H9 (cell line): ENCODE results near the gene DPH1. TPM values are rescaled to one million over a fixed set of nuclear protein-coding genes. Genes with fewer than 3 reads are reported as not detected.

Experiments
- DNase-seq: peaks from one replicate; pipeline ENCODE4 v3.0.0-alpha.2; 2017
- H2AFZ ChIP-seq: one replicate; pipeline ENCODE4 v1.6.1; 2013; ENCODE audit warnings: mild to moderate bottlenecking, low read length, control low read depth, moderate library complexity
- H2AK5ac ChIP-seq: 2 replicates; pipeline ENCODE4 v1.6.1; 2013; ENCODE audit warnings: low read length, control low read depth, mixed read lengths; ENCODE audit not compliant: insufficient read length
- H2BK120ac ChIP-seq: one replicate; pipeline ENCODE4 v1.6.1; 2013; ENCODE audit warnings: low read depth, mild to moderate bottlenecking, low read length, control low read depth, inconsistent platforms; ENCODE audit not compliant: poor library complexity, severe bottlenecking
- H2BK12ac ChIP-seq: 2 replicates; pipeline ENCODE4 v1.6.1; 2013; ENCODE audit warnings: low read length, control low read depth, mixed read lengths, low read depth; ENCODE audit not compliant: insufficient read length
- H2BK15ac ChIP-seq: 2 replicates; pipeline ENCODE4 v1.6.1; 2013; ENCODE audit warnings: low read depth, low read length, control low read depth
- H2BK20ac ChIP-seq: one replicate; pipeline ENCODE4 v1.6.1; 2013; ENCODE audit warnings: low read depth, mild to moderate bottlenecking, low read length, control low read depth, inconsistent platforms; ENCODE audit not compliant: poor library complexity, severe bottlenecking
- H2BK5ac ChIP-seq: 2 replicates; pipeline ENCODE4 v1.6.1; 2013; ENCODE audit warnings: low read length, control low read depth, mixed read lengths; ENCODE audit not compliant: insufficient read length
- H3K14ac ChIP-seq: 2 replicates; pipeline ENCODE4 v1.6.1; 2013; ENCODE audit warnings: low read length, control low read depth; ENCODE audit not compliant: insufficient read depth
- H3K18ac ChIP-seq: 2 replicates; pipeline ENCODE4 v1.6.1; 2013; ENCODE audit warnings: low read depth, mild to moderate bottlenecking, mixed read lengths, low read length, control low read depth; ENCODE audit not compliant: insufficient read length
- H3K23ac ChIP-seq: 2 replicates; pipeline ENCODE4 v1.6.1; 2013; ENCODE audit warnings: low read length, control low read depth, mixed read lengths, low read depth; ENCODE audit not compliant: insufficient read length
- H3K23me2 ChIP-seq: 2 replicates; pipeline ENCODE4 v1.6.1; 2013; ENCODE audit warnings: low read depth, mild to moderate bottlenecking, mixed read lengths, low read length, control low read depth; ENCODE audit not compliant: insufficient read length, poor library complexity, severe bottlenecking
- H3K27ac ChIP-seq: 2 replicates; pipeline ENCODE4 v1.5.1; 2013; ENCODE audit warnings: low read length, control low read depth, mixed read lengths, low read depth; ENCODE audit not compliant: insufficient read length
- H3K27me3 ChIP-seq: 2 replicates; pipeline ENCODE4 v1.6.1; 2013; ENCODE audit warnings: low read length, control low read depth, inconsistent platforms; ENCODE audit not compliant: insufficient read depth
- H3K4ac ChIP-seq: 2 replicates; pipeline ENCODE4 v1.6.1; 2013; ENCODE audit warnings: low read depth, mild to moderate bottlenecking, control low read depth, inconsistent platforms, low read length, moderate library complexity
- H3K4me1 ChIP-seq: 2 replicates; pipeline ENCODE4 v1.6.1; 2013; ENCODE audit warnings: low read length, control low read depth, inconsistent platforms; ENCODE audit not compliant: insufficient read depth
- H3K4me2 ChIP-seq: 2 replicates; pipeline ENCODE4 v1.6.1; 2013; ENCODE audit warnings: low read length, control low read depth, mixed read lengths; ENCODE audit not compliant: insufficient read length, insufficient read depth
- H3K56ac ChIP-seq: 2 replicates; pipeline ENCODE4 v1.6.1; 2013; ENCODE audit warnings: low read depth, mild to moderate bottlenecking, mixed read lengths, low read length, control low read depth; ENCODE audit not compliant: insufficient read length
- H3K79me1 ChIP-seq: 2 replicates; pipeline ENCODE4 v1.6.1; 2013; ENCODE audit warnings: low read depth, mild to moderate bottlenecking, moderate library complexity, low read length, control low read depth, inconsistent platforms; ENCODE audit not compliant: insufficient read depth, poor library complexity, severe bottlenecking
- H3K79me2 ChIP-seq: 2 replicates; pipeline ENCODE4 v1.6.1; 2013; ENCODE audit warnings: low read length, control low read depth, inconsistent platforms; ENCODE audit not compliant: insufficient read depth
- H3K9ac ChIP-seq: 2 replicates; pipeline ENCODE4 v1.6.1; 2013; ENCODE audit warnings: low read length, control low read depth, mixed read lengths; ENCODE audit not compliant: insufficient read length; ENCODE audit errors: extremely low read depth
- H3K9me3 ChIP-seq: one replicate; pipeline ENCODE4 v1.6.1; 2013; ENCODE audit warnings: low read depth, low read length, inconsistent platforms; ENCODE audit not compliant: control insufficient read depth
- H3T11ph ChIP-seq: one replicate; pipeline ENCODE4 v1.6.1; 2013; ENCODE audit warnings: mild to moderate bottlenecking, low read length, control low read depth, inconsistent platforms
- H4K20me1 ChIP-seq: one replicate; pipeline ENCODE4 v1.6.1; 2013; ENCODE audit not compliant: control insufficient read depth, insufficient read length, insufficient read depth
- H4K5ac ChIP-seq: 2 replicates; pipeline ENCODE4 v1.6.1; 2013; ENCODE audit warnings: low read depth, mild to moderate bottlenecking, mixed read lengths, low read length, control low read depth; ENCODE audit not compliant: insufficient read length
- H4K8ac ChIP-seq: replicated peaks from 2 replicates; pipeline ENCODE4 v1.6.1; 2013; ENCODE audit warnings: low read length, control low read depth, mixed read lengths, low read depth; ENCODE audit not compliant: insufficient read length
- H4K91ac ChIP-seq: 2 replicates; pipeline ENCODE4 v1.6.1; 2013; ENCODE audit warnings: low read depth, mild to moderate bottlenecking, moderate library complexity, mixed read lengths, low read length, control low read depth; ENCODE audit not compliant: insufficient read length
- H3K27ac Mint-ChIP-seq, 3 experiments: 2 replicates in 2 of 3; 3 replicates in 1 of 3; pipeline ENCODE4 v1.8.0; 2020 to 2021; ENCODE audit warnings: mixed read lengths in 3 of 3, mild to moderate bottlenecking in 1 of 3, moderate library complexity in 1 of 3
- H3K27me3 Mint-ChIP-seq: 2 replicates; pipeline ENCODE4 v1.8.0; 2021; ENCODE audit warnings: low read depth, mild to moderate bottlenecking, moderate library complexity, mixed read lengths
- H3K36me3 Mint-ChIP-seq, 3 experiments: 2 replicates in 2 of 3; 3 replicates in 1 of 3; pipeline ENCODE4 v1.8.0; 2020 to 2021; ENCODE audit warnings: low read depth in 3 of 3, mixed read lengths in 3 of 3; ENCODE audit not compliant: insufficient read depth in 1 of 3
- H3K4me1 Mint-ChIP-seq, 2 experiments: 2 replicates each; pipeline ENCODE4 v1.8.0; 2020; ENCODE audit warnings: mixed read lengths in 2 of 2
- H3K4me3 Mint-ChIP-seq, 2 experiments: 2 replicates in 1 of 2; 3 replicates in 1 of 2; pipeline ENCODE4 v1.8.0; 2020 to 2021; ENCODE audit warnings: mild to moderate bottlenecking in 2 of 2, mixed read lengths in 2 of 2, moderate library complexity in 1 of 2
- H3K9me3 Mint-ChIP-seq, 2 experiments: 2 replicates in 1 of 2; 3 replicates in 1 of 2; pipeline ENCODE4 v1.8.0; 2020; ENCODE audit warnings: mild to moderate bottlenecking in 2 of 2, mixed read lengths in 2 of 2, moderate library complexity in 1 of 2
- CTCF ChIP-seq: fragments of 200-600 bp; sonication (generic); conservative IDR thresholded peaks from 3 replicates; pipeline ENCODE4 v1.8.0; 2021; ENCODE audit warnings: antibody characterized with exemption, mild to moderate bottlenecking
- WGBS: extraction: QIAGEN DNeasy Blood & Tissue Kit; methylation state at CpG from one replicate; pipeline ENCODE4 v1.1.7; 2013; ENCODE audit warnings: missing lambda C conversion rate, low lambda C conversion rate, mixed read lengths; ENCODE audit not compliant: insufficient read length; ENCODE audit errors: extremely low coverage; 5-methylcytosine and 5-hydroxymethylcytosine counted together
- total RNA-seq: library from RNA; stranded (reverse); gene quantifications from 2 replicates; pipeline ENCODE4 v1.2.1, GENCODE V29; 2021

The DPH1 gene
- total RNA-seq, 1 experiment from 2014 or later = 27.5 TPM

- H3K79me1 ChIP-seq = no peaks in the 10 kb centered on the region
- Mint-ChIP-seq H3K27ac (no peak overlapping the region), H3K4me3 (no peak overlapping the region), H3K9me3 (no peaks in the 10 kb centered on the region), H3K27me3 (peaks cover 94% of the 10 kb centered on the region), H3K36me3 (no peaks in the 10 kb centered on the region), H3K4me1 (peaks cover 3 to 11% of the 10 kb centered on the region in 2 experiments; a peak in 3 of 4 replicates)
- no peak overlapping the region for H3K27ac ChIP-seq
- WGBS = no CpG with 5 or more reads among the region's 8 CpGs
- H3K23me2 ChIP-seq = peaks cover 20% of the 10 kb centered on the region
- no peak overlapping the region for H3K4me2 ChIP-seq
- no peak for DNase-seq
- H3K79me2 ChIP-seq = no peaks in the 10 kb centered on the region
- no peak overlapping the region for H3K4ac ChIP-seq
- no peaks in the 10 kb centered on the region for H3K4me1 ChIP-seq
- TF ChIP-seq CTCF = no peak
- H2AK5ac ChIP-seq = no peak overlapping the region
- no peaks in the 10 kb centered on the region for H3K9me3 ChIP-seq
- no peak overlapping the region for H4K8ac ChIP-seq
- H3K27me3 ChIP-seq = peaks cover 36% of the 10 kb centered on the region; the same call in 1 of the 2 replicates
- no peak overlapping the region for H4K5ac ChIP-seq
- no peak overlapping the region for H4K91ac ChIP-seq
- H3K23ac ChIP-seq = no peak overlapping the region
- H2BK20ac ChIP-seq = no peak overlapping the region
- H2BK12ac ChIP-seq = no peak overlapping the region
- H3T11ph ChIP-seq = no peak overlapping the region
- H3K18ac ChIP-seq = no peak overlapping the region
- no peak overlapping the region for H2BK5ac ChIP-seq
- no peak overlapping the region for H3K56ac ChIP-seq
- H3K14ac ChIP-seq = no peak overlapping the region
- H2BK120ac ChIP-seq = no peak overlapping the region
- H2AFZ ChIP-seq = no peak overlapping the region
- no peak overlapping the region for H3K9ac ChIP-seq
- no peak overlapping the region for H2BK15ac ChIP-seq
- H4K20me1 ChIP-seq = no peaks in the 10 kb centered on the region
These were observed 9.2 kb upstream of the DPH1 start for GRCh38 chr17:2020721-2021120.
